ENCODE data around the gene PTPRH. TPM values are rescaled to one million over a fixed set of nuclear protein-coding genes. Genes with fewer than 3 reads are reported as not detected.

PTPRH gene
- total RNA-seq, 1 donor = not detected

Other genes starting within 250 kb of the PTPRH start
- gene NLRP2, start 243.1 kb downstream of the PTPRH start, total RNA-seq = 2.4 TPM
- 3.3 TPM for gene GP6, start 171.2 kb downstream of the PTPRH start, total RNA-seq
- gene RDH13, start 146.4 kb downstream of the PTPRH start, total RNA-seq = 6.8 TPM
- 0.84 TPM for gene EPS8L1, start 133.6 kb downstream of the PTPRH start, total RNA-seq
- 45.8 TPM for gene PPP1R12C, start 91.9 kb downstream of the PTPRH start, total RNA-seq
- 9.7 TPM for gene TNNT1, start 60.3 kb downstream of the PTPRH start, total RNA-seq
- gene TNNI3, start 51.8 kb downstream of the PTPRH start, total RNA-seq = not detected
- 0.52 TPM for gene DNAAF3, start 42.9 kb downstream of the PTPRH start, total RNA-seq
- 0.63 TPM for gene SYT5, start 29.2 kb downstream of the PTPRH start, total RNA-seq
- gene TMEM86B, start 19.3 kb upstream of the PTPRH start, total RNA-seq = 2.0 TPM
- 62.5 TPM for gene PPP6R1, start 49.5 kb upstream of the PTPRH start, total RNA-seq
- gene HSPBP1, start 70.6 kb upstream of the PTPRH start, total RNA-seq = 7.9 TPM
- 0.52 TPM for gene BRSK1, start 74.5 kb upstream of the PTPRH start, total RNA-seq
- 2.0 TPM for gene TMEM150B, start 115.8 kb upstream of the PTPRH start, total RNA-seq
- 14.3 TPM for gene KMT5C, start 130.4 kb upstream of the PTPRH start, total RNA-seq
- gene COX6B2, start 145.2 kb upstream of the PTPRH start, total RNA-seq = not detected
- not detected for gene GARIN5B, start 153.8 kb upstream of the PTPRH start, total RNA-seq
- gene IL11, start 161.0 kb upstream of the PTPRH start, total RNA-seq = 0.10 TPM
- not detected for gene TMEM190, start 167.3 kb upstream of the PTPRH start, total RNA-seq
- gene TMEM238, start 174.8 kb upstream of the PTPRH start, total RNA-seq = 1.9 TPM
- gene RPL28, start 176.4 kb upstream of the PTPRH start, total RNA-seq = 605 TPM
- 20.7 TPM for gene UBE2S, start 198.3 kb upstream of the PTPRH start, total RNA-seq
- not detected for gene SHISA7, start 233.8 kb upstream of the PTPRH start, total RNA-seq

Data from mononuclear cell (primary cell).